ENCODE measurements around the gene PRDM16. TPM values are rescaled to one million over a fixed set of nuclear protein-coding genes. Genes with fewer than 3 reads are reported as not detected.

The PRDM16 gene
- total and polyA plus RNA-seq, 2 of the 4 experiments (the other 2 are of a cell fraction): 0.02 TPM; not detected in 1

DNA sequence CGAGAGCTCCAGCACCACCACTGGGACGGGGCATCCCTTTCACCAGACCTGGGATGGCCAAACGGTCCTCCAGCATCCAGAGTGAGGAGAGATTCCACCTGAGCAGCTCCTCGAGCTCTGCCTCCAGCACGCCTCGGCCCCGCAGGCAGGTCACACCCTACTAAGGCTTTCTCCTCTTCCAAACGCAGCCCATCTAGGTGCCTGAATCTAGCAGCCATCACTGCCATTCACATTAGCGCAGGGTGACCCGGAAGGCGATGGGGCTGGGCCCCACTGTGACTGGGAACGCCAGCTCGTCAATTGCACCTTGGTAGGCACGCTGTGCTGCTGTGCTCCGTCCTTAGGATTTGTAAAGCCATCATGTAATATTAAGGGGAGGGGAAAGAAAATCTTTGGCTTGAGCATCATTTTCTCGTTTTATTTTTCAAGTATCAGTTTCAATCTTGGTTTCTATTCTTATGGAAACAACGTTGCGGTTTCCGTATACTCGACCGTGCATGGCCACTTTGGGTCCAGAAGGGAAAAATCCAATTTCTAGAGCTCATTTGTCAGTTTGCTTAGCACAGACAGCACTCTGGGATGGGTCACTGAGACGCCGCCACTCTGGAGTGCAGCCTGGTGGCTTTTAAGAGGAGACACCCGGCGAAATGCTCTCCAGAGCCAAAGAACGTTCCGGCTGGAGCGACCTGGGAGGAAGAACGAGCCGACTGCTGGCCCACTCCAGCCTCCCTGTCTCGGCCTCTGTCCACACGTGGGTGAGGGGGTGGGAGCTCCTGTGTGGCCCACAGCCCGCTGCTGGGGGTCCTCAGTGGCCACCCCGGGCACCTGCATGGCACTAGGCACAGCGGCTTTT, 173.6 kb downstream of the PRDM16 start:
- no peak overlapping the region for H3K4me2 ChIP-seq (ENCODE audit: low read depth, low read length)
- no peaks in the 10 kb centered on the region; the same call in 1 of the 2 replicates for H3K27me3 ChIP-seq (ENCODE audit: control insufficient read depth, insufficient read depth, low read length)
- no peaks in the 10 kb centered on the region for H3K79me1 ChIP-seq (ENCODE audit: low read depth in 1 of 2, low read length in 2 of 2)
- no peak overlapping the region for H3K56ac ChIP-seq (ENCODE audit: extremely low read depth, insufficient read depth, low read length)
- H3K18ac ChIP-seq (ENCODE audit: low read depth, low read length): no peak overlapping the region
- no peak for ATAC-seq (ENCODE audit: low read depth)
- no TSS peak for BruUV-seq (replicated peaks)
- in situ Hi-C loops (cut with MboI; ENCODE audit: low sequenced_read_pairs) (no loop called here), intact Hi-C loops (cut with micrococcal nuclease) (no loop called here), dilution Hi-C loops (cut with HindIII; ENCODE audit: low sequenced_read_pairs, unreplicated experiment) (no loop called here)
- ChIA-PET CTCF (no interaction called here), POLR2A (ENCODE audit: unreplicated experiment) (no interaction called here)
- H3K9me1 ChIP-seq (ENCODE audit: insufficient read depth, low read length): no peaks in the 10 kb centered on the region
- H4K5ac ChIP-seq (ENCODE audit: low read depth, low read length): no peak overlapping the region
- H2AK5ac ChIP-seq (ENCODE audit: low read depth, low read length): no peak overlapping the region
- H3K9me3 ChIP-seq (ENCODE audit: control insufficient read depth, insufficient read depth, low read length): peaks cover 4% of the 10 kb centered on the region
- H3K36me3 ChIP-seq (ENCODE audit: control insufficient read depth, insufficient read depth, low read length): no peaks in the 10 kb centered on the region
- no peak overlapping the region for H3K4ac ChIP-seq (ENCODE audit: low read depth, low read length)
- DNase-seq: no peak
- no peaks in the 10 kb centered on the region for H4K20me1 ChIP-seq (ENCODE audit: insufficient read depth, low read length)
- no peak overlapping the region for H3K23ac ChIP-seq (ENCODE audit: low read depth, low read length)
- no peak overlapping the region for H2AFZ ChIP-seq (replicated peaks; ENCODE audit: low read length, poor library complexity)
- H2BK120ac ChIP-seq (ENCODE audit: low read depth, low read length): no peak overlapping the region
- no peak overlapping the region for H3K14ac ChIP-seq (replicated peaks; ENCODE audit: low read depth, low read length)
- WGBS, 2 experiments (ENCODE audit: extremely low coverage in 2 of 2, insufficient read length in 1 of 2): 47% methylated on average over 12 of the region's 35 CpGs; no CpG with 5 or more reads in 1 of the 2 experiments
- H2BK15ac ChIP-seq (ENCODE audit: low read depth, low read length): no peak overlapping the region
- H3K9ac ChIP-seq (ENCODE audit: low read depth, low read length): no peak overlapping the region
- TF ChIP-seq BHLHE40 (IDR thresholded peaks at IDR 0.05; ENCODE audit: low read depth, low read length): no peak
- TF ChIP-seq, protein P1, sequence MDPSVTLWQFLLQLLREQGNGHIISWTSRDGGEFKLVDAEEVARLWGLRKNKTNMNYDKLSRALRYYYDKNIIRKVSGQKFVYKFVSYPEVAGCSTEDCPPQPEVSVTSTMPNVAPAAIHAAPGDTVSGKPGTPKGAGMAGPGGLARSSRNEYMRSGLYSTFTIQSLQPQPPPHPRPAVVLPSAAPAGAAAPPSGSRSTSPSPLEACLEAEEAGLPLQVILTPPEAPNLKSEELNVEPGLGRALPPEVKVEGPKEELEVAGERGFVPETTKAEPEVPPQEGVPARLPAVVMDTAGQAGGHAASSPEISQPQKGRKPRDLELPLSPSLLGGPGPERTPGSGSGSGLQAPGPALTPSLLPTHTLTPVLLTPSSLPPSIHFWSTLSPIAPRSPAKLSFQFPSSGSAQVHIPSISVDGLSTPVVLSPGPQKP (IDR thresholded peaks at IDR 0.05; ENCODE audit: borderline replicate concordance, low read depth, low read length): no peak
- no peak for TF ChIP-seq MAFK (IDR thresholded peaks at IDR 0.05; ENCODE audit: low read depth, low read length)
- no peak for TF ChIP-seq RCOR1 (IDR thresholded peaks at IDR 0.05; ENCODE audit: insufficient replicate concordance, low read length)
- TF ChIP-seq SMC3 (IDR thresholded peaks at IDR 0.05; ENCODE audit: low read depth, low read length): no peak
- no peak for TF ChIP-seq CTCF (conservative IDR thresholded peaks at IDR 0.05; ENCODE audit: low read depth, low read length)
- TF ChIP-seq NFE2L2 (IDR thresholded peaks at IDR 0.05; ENCODE audit: low read depth, low read length): no peak
- no peak for TF ChIP-seq CEBPB (IDR thresholded peaks at IDR 0.05; ENCODE audit: low read depth, low read length)
- no peak for TF ChIP-seq FOS (IDR thresholded peaks at IDR 0.05; ENCODE audit: low read depth, low read length)
- no peak for TF ChIP-seq RAD21 (IDR thresholded peaks at IDR 0.05; ENCODE audit: low read length)
- TF ChIP-seq, protein P2, sequence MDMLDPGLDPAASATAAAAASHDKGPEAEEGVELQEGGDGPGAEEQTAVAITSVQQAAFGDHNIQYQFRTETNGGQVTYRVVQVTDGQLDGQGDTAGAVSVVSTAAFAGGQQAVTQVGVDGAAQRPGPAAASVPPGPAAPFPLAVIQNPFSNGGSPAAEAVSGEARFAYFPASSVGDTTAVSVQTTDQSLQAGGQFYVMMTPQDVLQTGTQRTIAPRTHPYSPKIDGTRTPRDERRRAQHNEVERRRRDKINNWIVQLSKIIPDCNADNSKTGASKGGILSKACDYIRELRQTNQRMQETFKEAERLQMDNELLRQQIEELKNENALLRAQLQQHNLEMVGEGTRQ (IDR thresholded peaks at IDR 0.05; ENCODE audit: low read depth, low read length): no peak
- TF ChIP-seq MAZ (IDR thresholded peaks at IDR 0.05; ENCODE audit: borderline replicate concordance, low read depth, low read length): no peak
- TF ChIP-seq RFX5 (IDR thresholded peaks at IDR 0.05; ENCODE audit: low read depth, low read length): no peak
- H2BK5ac ChIP-seq (ENCODE audit: low read depth, low read length, poor library complexity, severe bottlenecking): no peak overlapping the region
- H3K4me3 ChIP-seq (ENCODE audit: insufficient read depth, low read depth, low read length): no peak overlapping the region
- H3K27ac ChIP-seq (ENCODE audit: insufficient read depth, low read length): no peak overlapping the region
- H4K91ac ChIP-seq (ENCODE audit: insufficient read depth, low read depth, low read length): no peak overlapping the region
- H3K4me1 ChIP-seq (ENCODE audit: control insufficient read depth, insufficient read depth, low read length): no peaks in the 10 kb centered on the region
- no peak overlapping the region for H2BK20ac ChIP-seq (ENCODE audit: low read depth, low read length)
- H4K8ac ChIP-seq (ENCODE audit: low read depth in 2 of 2, low read length in 2 of 2): no peak overlapping the region
- H2AK9ac ChIP-seq (replicated peaks; ENCODE audit: low read depth, low read length, poor library complexity): no peak overlapping the region
